Fibroblast of mammary gland (primary cell): ENCODE measurements around the gene USP7.

Experiments
- DNase-seq: peaks from one replicate; pipeline ENCODE4 v3.0.0-alpha.2; 2010; ENCODE audit warnings: low read depth
- H3K4me3 ChIP-seq: 2 replicates; pipeline ENCODE4 v1.5.1; 2011; ENCODE audit warnings: low read depth, mild to moderate bottlenecking, low read length, moderate library complexity; ENCODE audit not compliant: control insufficient read depth
- TF ChIP-seq, protein P1 (sequence below): conservative IDR thresholded peaks from 2 replicates; pipeline ENCODE4 v1.5.1; 2011; ENCODE audit warnings: low read depth, low read length, inconsistent platforms; ENCODE audit not compliant: control insufficient read depth, insufficient read depth

USP7 gene

DNA sequence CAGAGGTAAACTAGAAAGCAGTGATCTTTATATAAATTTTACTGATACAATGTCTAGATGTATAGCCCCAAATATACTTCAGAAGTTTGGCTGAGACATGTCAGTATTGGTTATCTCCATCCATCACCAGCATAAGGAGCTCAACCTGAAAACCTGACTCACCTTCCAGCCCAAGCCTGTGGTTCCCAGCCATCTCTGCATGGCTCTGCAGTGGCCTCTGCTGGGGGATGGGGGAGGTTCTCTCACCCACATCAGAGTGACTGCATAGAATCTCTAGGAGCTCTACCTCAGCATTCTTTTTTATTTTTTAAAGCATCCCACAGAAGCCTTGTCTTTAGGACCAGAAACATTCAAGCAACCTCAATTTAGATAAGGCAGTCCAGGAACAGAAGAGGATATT lies 27.3 kb downstream of the USP7 start:
- no peak overlapping the region for H3K4me3 ChIP-seq
- TF ChIP-seq, protein P1, sequence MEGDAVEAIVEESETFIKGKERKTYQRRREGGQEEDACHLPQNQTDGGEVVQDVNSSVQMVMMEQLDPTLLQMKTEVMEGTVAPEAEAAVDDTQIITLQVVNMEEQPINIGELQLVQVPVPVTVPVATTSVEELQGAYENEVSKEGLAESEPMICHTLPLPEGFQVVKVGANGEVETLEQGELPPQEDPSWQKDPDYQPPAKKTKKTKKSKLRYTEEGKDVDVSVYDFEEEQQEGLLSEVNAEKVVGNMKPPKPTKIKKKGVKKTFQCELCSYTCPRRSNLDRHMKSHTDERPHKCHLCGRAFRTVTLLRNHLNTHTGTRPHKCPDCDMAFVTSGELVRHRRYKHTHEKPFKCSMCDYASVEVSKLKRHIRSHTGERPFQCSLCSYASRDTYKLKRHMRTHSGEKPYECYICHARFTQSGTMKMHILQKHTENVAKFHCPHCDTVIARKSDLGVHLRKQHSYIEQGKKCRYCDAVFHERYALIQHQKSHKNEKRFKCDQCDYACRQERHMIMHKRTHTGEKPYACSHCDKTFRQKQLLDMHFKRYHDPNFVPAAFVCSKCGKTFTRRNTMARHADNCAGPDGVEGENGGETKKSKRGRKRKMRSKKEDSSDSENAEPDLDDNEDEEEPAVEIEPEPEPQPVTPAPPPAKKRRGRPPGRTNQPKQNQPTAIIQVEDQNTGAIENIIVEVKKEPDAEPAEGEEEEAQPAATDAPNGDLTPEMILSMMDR = peak; percentile 70
- DNase-seq = peak; percentile 54

- DNase-seq = no peak
- TF ChIP-seq, protein P1 = peak; percentile 13
- no peak overlapping the region for H3K4me3 ChIP-seq
These were observed 27.7 kb downstream of the USP7 start for GRCh38 chr16:8935989-8936388.

GRCh38 chr16:8934601-8935000 lies 29.1 kb downstream of the USP7 start:
- DNase-seq = no peak
- no peak overlapping the region for H3K4me3 ChIP-seq
- TF ChIP-seq, protein P1 = no peak

GRCh38 chr16:8931859-8932258 lies 31.8 kb downstream of the USP7 start:
- H3K4me3 ChIP-seq = no peak overlapping the region

GRCh38 chr16:8929086-8929748 lies 34.5 kb downstream of the USP7 start:
- no peak for DNase-seq
- H3K4me3 ChIP-seq = no peak overlapping the region
- TF ChIP-seq, protein P1 = no peak

More at GRCh38 chr16:8931859-8932258, 31.8 kb downstream of the USP7 start:
- TF ChIP-seq, protein P1 = no peak
- DNase-seq = peak; percentile 71

- H3K4me3 ChIP-seq = no peak overlapping the region
- DNase-seq = peak; percentile 76
- TF ChIP-seq, protein P1 = no peak
These were observed 35.2 kb downstream of the USP7 start for GRCh38 chr16:8928467-8928957.
